Heart left ventricle (tissue), 13 donors: ENCODE measurements around the gene MEIS3.

Experiments used
- CTCF ChIP-seq, 12 donors: fragments of 200-600 bp; sonication (generic) in 4 of 12; IDR thresholded peaks; one replicate each; pipeline versions ENCODE4 v1.5.0 to v1.8.0; 2018 to 2022; ENCODE audit warnings: antibody characterized with exemption in 12 of 12, mild to moderate bottlenecking in 5 of 12
- POLR2A ChIP-seq, 2 donors: fragments of 450-650 bp; IDR thresholded peaks; one replicate each; pipeline ENCODE4 v1.6.1; 2017; ENCODE audit warnings: antibody characterized with exemption in 2 of 2, mild to moderate bottlenecking in 2 of 2, moderate library complexity in 2 of 2
- donor health status: ischemic (EF 13 %, LVEDD 7.1; RV severe dilation, severe dysfunction).
- donor health status: DM: no; HTN: yes; CAD: no.
- donor health status: DM: no; HTN: no; CAD: no.
- donor health status: ischemic (EF 25% LVEDD 6.9; RV normal size, moderate dysfunction).
- donor health status: ischemic (EF 25% LVEDD 5.7; RV mildly dilated, moderate dysfunction).
- donor health status: ischemic (EF 35%, LVEDD 5.7; RV mildly dilated, moderate dysfunction).
- donor health status: nonischemic (EF 11% LVEDD 7.7; RV severe dilation, severe dysfunction).
- donor health status: DM: yes; HTN: yes; CAD: no.
- donor health status: PGD.
- donor health status: ischemic (EF 29% LVEDD 5.4; RV normal size, mild dysfunction).
- donor health status: nonischemic (EF 23%, LVEDD 6.1; RV moderate dilation, normal function).

- TF ChIP-seq CTCF (IDR thresholded peaks at IDR 0.05) (no peak), POLR2A (IDR thresholded peaks at IDR 0.05) (no peak)
These were observed 14.8 kb downstream of the MEIS3 start for GRCh38 chr19:47404334-47405196.
